ENCODE results near the gene KDM4C.

KDM4C gene

DNA sequence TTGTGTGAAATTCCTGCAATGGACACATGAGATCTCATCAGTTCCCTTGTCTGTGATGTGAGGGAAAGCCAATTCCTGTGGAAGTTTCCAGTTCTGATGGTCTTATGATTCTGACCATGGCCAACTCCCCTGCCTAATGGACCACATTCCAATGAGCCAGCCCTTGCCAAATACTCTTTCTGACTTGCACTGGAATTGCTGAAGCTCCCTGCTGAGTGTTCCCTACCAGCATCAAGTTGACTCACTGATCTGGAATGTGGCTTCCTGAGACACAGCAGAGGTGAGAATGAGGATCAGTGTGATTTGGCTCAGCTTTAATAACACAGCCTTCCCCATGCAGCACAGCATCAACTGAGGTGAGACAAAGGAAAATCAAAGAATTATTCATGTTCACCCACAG, 427.8 kb downstream of the KDM4C start:
- TF ChIP-seq, protein P1, sequence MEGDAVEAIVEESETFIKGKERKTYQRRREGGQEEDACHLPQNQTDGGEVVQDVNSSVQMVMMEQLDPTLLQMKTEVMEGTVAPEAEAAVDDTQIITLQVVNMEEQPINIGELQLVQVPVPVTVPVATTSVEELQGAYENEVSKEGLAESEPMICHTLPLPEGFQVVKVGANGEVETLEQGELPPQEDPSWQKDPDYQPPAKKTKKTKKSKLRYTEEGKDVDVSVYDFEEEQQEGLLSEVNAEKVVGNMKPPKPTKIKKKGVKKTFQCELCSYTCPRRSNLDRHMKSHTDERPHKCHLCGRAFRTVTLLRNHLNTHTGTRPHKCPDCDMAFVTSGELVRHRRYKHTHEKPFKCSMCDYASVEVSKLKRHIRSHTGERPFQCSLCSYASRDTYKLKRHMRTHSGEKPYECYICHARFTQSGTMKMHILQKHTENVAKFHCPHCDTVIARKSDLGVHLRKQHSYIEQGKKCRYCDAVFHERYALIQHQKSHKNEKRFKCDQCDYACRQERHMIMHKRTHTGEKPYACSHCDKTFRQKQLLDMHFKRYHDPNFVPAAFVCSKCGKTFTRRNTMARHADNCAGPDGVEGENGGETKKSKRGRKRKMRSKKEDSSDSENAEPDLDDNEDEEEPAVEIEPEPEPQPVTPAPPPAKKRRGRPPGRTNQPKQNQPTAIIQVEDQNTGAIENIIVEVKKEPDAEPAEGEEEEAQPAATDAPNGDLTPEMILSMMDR (conservative IDR thresholded peaks at IDR 0.05; ENCODE audit: low read depth, low read length) = no peak
- peak; percentile 98 for DNase-seq (ENCODE audit: low read depth)

DNA sequence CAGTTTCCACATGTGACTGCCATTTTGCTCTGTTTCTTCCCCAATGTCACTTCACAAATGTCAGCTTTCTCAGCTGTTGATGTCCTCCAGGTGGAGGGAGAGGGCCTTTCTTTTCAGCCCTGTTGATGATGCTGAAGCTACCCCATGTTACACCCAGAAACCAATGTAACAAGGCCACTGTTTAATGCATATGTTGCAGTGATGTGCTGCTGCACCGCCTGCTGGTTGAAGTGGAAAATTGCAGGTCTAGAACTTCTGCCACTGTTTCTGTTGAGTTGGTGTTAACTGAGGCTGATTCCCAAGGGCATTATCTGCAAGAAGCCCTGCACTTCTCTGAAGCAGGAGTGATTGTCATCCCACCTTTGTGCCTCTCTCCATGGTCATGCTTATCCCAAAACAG, 428.4 kb downstream of the KDM4C start:
- TF ChIP-seq, protein P1 (conservative IDR thresholded peaks at IDR 0.05; ENCODE audit: low read depth, low read length) = peak; percentile 81
- H3K4me3 ChIP-seq (ENCODE audit: low read length) = no peak overlapping the region
- DNase-seq (ENCODE audit: low read depth) = no peak

More for the DNA sequence above, 427.8 kb downstream of the KDM4C start:
- H3K4me3 ChIP-seq (ENCODE audit: low read length) = no peak overlapping the region

DNA sequence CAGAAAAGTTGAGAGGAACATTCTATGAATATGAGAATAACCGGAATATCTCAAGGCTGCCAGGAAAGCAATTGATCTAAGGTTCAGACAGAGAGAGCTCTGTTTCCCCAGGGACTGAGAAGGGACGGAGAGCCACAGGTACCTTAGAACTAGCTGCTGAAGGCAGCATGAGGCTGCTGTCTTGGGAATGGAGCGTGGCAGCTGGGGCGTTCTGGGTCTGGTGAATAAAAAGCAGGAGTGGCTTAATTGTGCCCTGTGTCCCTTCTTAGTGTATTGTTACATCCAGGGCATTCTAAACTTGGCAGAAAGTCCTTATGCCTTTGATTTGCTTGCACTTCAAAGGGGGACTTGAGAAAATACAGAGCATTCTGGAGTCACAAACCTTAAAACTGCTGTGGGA, 434.5 kb downstream of the KDM4C start:
- TF ChIP-seq, protein P1 (conservative IDR thresholded peaks at IDR 0.05; ENCODE audit: low read depth, low read length) = no peak
- H3K4me3 ChIP-seq (ENCODE audit: low read length) = no peak overlapping the region
- DNase-seq (ENCODE audit: low read depth) = no peak

DNA sequence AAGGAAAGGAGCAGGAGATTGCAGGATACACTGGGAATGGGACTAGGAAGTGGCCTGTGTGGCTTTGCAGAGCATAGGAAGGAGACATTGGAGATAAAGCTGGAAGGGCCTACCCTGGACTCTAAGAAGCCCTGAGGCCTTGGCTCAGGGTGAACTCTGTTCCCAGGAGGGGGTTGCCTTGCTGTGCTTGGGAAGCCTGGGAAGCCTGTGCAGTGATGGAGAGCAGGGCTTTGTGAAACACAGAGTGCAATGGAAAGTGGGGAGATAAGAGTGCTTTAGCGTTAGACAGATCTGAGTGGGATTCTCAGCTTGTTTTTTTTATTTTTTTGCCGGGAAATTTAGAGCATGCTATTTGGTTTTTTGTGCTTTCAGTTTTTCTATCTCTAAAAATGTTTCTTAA, 437.8 kb downstream of the KDM4C start:
- H3K4me3 ChIP-seq (ENCODE audit: low read length) = no peak overlapping the region
- DNase-seq (ENCODE audit: low read depth) = no peak
- TF ChIP-seq, protein P1 (conservative IDR thresholded peaks at IDR 0.05; ENCODE audit: low read depth, low read length) = no peak

DNA sequence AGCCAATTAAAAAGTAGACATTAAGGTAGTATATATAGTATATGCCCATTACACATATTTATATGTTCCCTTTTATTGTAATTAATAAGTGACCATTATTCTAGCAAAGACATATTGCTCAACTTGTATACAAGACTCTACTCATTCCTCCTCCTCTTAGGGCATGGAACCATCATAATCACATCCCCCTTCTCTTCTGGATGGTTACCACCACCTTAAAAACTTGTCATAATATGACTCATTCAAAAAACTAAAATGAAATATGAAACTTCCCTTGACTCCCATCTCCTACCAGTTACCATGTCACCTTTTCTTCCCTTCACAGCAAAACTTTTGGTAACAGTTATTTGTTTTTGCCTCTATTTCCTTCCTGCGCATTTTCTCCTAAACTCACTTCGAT, 438.7 kb downstream of the KDM4C start:
- TF ChIP-seq, protein P1 (conservative IDR thresholded peaks at IDR 0.05; ENCODE audit: low read depth, low read length) = no peak
- no peak for DNase-seq (ENCODE audit: low read depth)
- no peak overlapping the region for H3K4me3 ChIP-seq (ENCODE audit: low read length)

DNA sequence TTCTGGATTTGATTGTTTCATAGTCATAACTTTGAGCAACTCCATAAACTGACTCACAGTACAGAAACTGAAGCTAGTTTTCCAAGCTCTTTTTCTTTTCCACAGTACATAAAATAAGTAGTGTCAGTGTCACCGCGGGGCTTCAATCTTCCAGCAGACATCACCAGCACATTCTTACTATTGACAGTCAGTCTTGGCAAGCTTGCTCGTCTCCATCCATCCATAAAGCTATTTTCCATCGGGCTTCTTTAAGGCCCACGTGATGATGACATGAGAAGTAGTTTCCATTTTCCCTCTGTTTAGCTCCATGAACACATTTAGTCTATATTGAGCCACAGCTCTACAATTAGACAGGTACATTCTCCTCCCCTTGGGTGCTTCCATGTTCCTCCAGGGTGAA, 443.4 kb downstream of the KDM4C start:
- TF ChIP-seq, protein P1 (conservative IDR thresholded peaks at IDR 0.05; ENCODE audit: low read depth, low read length) = no peak
- no peak for DNase-seq (ENCODE audit: low read depth)
- H3K4me3 ChIP-seq (ENCODE audit: low read length) = no peak overlapping the region

DNA sequence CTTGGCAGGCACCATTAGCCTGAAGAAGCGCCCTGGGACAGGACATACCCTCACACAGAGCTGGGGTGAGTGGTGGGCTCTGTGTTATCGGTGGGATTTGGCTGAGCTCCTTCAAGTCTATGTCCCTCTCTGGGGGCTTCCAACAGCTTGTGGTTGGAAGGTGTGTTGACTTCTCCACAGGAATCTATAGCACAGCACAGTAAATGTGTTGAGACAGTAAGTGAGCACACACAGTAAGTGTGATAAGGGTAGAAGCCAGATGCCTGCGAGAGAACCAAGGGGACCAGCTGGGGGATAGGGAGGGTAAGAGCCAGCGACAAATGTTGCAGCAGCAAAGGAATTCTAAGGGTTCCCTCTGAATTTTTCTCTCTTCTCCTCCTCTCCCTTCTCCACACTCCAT, 448.0 kb downstream of the KDM4C start:
- H3K4me3 ChIP-seq (ENCODE audit: low read length) = no peak overlapping the region
- TF ChIP-seq, protein P1 (conservative IDR thresholded peaks at IDR 0.05; ENCODE audit: low read depth, low read length) = no peak
- no peak for DNase-seq (ENCODE audit: low read depth)
